HepG2 (cell line): ENCODE measurements around the gene DLG1. TPM values are rescaled to one million over a fixed set of nuclear protein-coding genes. Genes with fewer than 3 reads are reported as not detected.

Experiments
- ATAC-seq: fragments of 200-7000 bp; cut with Tn5 transposase; 3 replicates; pipeline ENCODE4 v1.9.1; 2020; ENCODE audit warnings: mild to moderate bottlenecking, moderate library complexity
- BruUV-seq: library from RNA; stranded (reverse); fragments of 400-500 nt; replicated peaks from 2 replicates; lab custom pipeline; 2021; lab: Mats Ljungman, UMichigan
- CTCF ChIA-PET: fragments of 300-600 bp; formaldehyde crosslinking; extraction: SDS; loops from one replicate; lab custom pipeline; 2021; ENCODE audit warnings: low total read pairs, inconsistent platforms, low intra/inter-chr PET ratio; lab: Yijun Ruan, JAX
- POLR2A ChIA-PET: fragments of 350-600 bp; sonication (Branson Sonifier 250); formaldehyde crosslinking; loops from one replicate; lab custom pipeline; 2020; ENCODE audit warnings: antibody characterized with exemption, inconsistent platforms; lab: Yijun Ruan, JAX
- DNase-seq: peaks from one replicate; pipeline ENCODE4 v3.0.0-alpha.2; 2015; ENCODE audit warnings: low spot score
- FAIRE-seq: peaks from 3 replicates; lab custom pipeline; 2011; peaks lifted over from hg19 to GRCh38; lab: Jason Lieb, UNC
- H2AFZ ChIP-seq: one replicate; pipeline ENCODE4 v1.6.1; 2011; ENCODE audit warnings: low read length, inconsistent platforms
- H3K27ac ChIP-seq: fragments of 300-600 bp; 3 replicates; pipeline ENCODE4 v1.8.0; 2011; ENCODE audit warnings: mixed run types, mild to moderate bottlenecking, mixed read lengths, low read length, inconsistent platforms; ENCODE audit not compliant: insufficient read depth; ENCODE audit errors: extremely low read length
- H3K27me3 ChIP-seq, 2 experiments: fragments of 200-600 bp in 1 of 2; 2 replicates in 1 of 2; 3 replicates in 1 of 2; pipeline versions ENCODE4 v1.6.0 to v1.8.0; 2011; ENCODE audit warnings: low read length in 2 of 2, mild to moderate bottlenecking in 2 of 2, moderate library complexity in 2 of 2, inconsistent platforms in 1 of 2; ENCODE audit not compliant: insufficient read depth in 2 of 2, control insufficient read depth in 1 of 2
- H3K36me3 ChIP-seq, 2 experiments: fragments of 200-600 bp in 1 of 2; replicated peaks in 1 of 2; 2 replicates in 1 of 2; 3 replicates in 1 of 2; pipeline versions ENCODE4 v1.5.1 to v1.8.0; 2011; ENCODE audit warnings: low read length in 2 of 2, inconsistent platforms in 1 of 2; ENCODE audit not compliant: insufficient read depth in 2 of 2, control insufficient read depth in 1 of 2
- H3K4me1 ChIP-seq: 2 replicates; pipeline ENCODE4 v1.5.1; 2012; ENCODE audit warnings: low read length, inconsistent platforms; ENCODE audit not compliant: insufficient read depth
- H3K4me2 ChIP-seq: 2 replicates; pipeline ENCODE4 v1.6.0; 2011; ENCODE audit warnings: low read depth, low read length, inconsistent platforms
- H3K4me3 ChIP-seq, 3 experiments: fragments of 200-600 bp in 1 of 3; sonication (generic), shearing (Covaris generic) in 1 of 3; replicated peaks in 1 of 3; 2 replicates each; pipeline ENCODE4 v1.5.1; 2011 to 2016; ENCODE audit warnings: low read length in 3 of 3, inconsistent platforms in 2 of 3, low read depth in 2 of 3, mild to moderate bottlenecking in 2 of 3, control low read depth in 1 of 3, mixed read lengths in 1 of 3; ENCODE audit not compliant: insufficient read depth in 1 of 3
- H3K79me2 ChIP-seq: one replicate; pipeline ENCODE4 v1.6.1; 2011; ENCODE audit warnings: low read length, inconsistent platforms; ENCODE audit not compliant: insufficient read depth
- H3K9ac ChIP-seq: 2 replicates; pipeline ENCODE4 v1.6.0; 2011; ENCODE audit warnings: mild to moderate bottlenecking, low read depth, low read length, inconsistent platforms; ENCODE audit not compliant: insufficient read depth
- H3K9me3 ChIP-seq: 2 replicates; pipeline ENCODE4 v1.5.1; 2012; ENCODE audit warnings: mild to moderate bottlenecking, low read length
- H4K20me1 ChIP-seq: 2 replicates; pipeline ENCODE4 v1.6.0; 2011; ENCODE audit warnings: inconsistent platforms, mild to moderate bottlenecking, low read length, moderate library complexity; ENCODE audit not compliant: insufficient read depth
- ARID2 ChIP-seq: sonication (generic); formaldehyde crosslinking; IDR thresholded peaks from 2 replicates; pipeline ENCODE4 v1.8.1; 2022; ENCODE audit warnings: mild to moderate bottlenecking, missing genetic modification reagents, borderline replicate concordance
- ARNT2 ChIP-seq: sonication (generic); formaldehyde crosslinking; IDR thresholded peaks from 2 replicates; pipeline ENCODE4 v1.8.0; 2022; ENCODE audit warnings: mild to moderate bottlenecking, low read depth, missing genetic modification reagents, moderate library complexity
- BORCS8-MEF2B ChIP-seq: sonication (generic); formaldehyde crosslinking; IDR thresholded peaks from 2 replicates; pipeline ENCODE4 v1.8.0; 2022; ENCODE audit warnings: mild to moderate bottlenecking, missing genetic modification reagents
- WGBS: methylation state at CpG from one replicate; pipeline ENCODE4 v1.1.6; 2017; ENCODE audit warnings: low lambda C conversion rate; 5-methylcytosine and 5-hydroxymethylcytosine counted together
- in situ Hi-C: cut with HindIII; loops from 2 replicates; pipeline ENCODE4 v1.10.0; 2017; ENCODE audit warnings: low pct_unique_long_range_greater_than_20kb; ENCODE audit not compliant: extremely low pct_ligation_motif_present
- intact Hi-C: fragments of 100-400 bp; cut with micrococcal nuclease; formaldehyde crosslinking; loops from one replicate; pipeline ENCODE4 v1.10.0; 2022; ENCODE audit not compliant: unreplicated experiment
- polyA plus RNA-seq, 8 experiments: library from polyadenylated mRNA; depleted of rRNA in 3 of 8; stranded (reverse) in 7 of 8; unstranded in 1 of 8; fragments of >200 nt; fragmentation: Illumina TruSeq in 4 of 8; extraction: Trizol in 4 of 8; gene quantifications; 2 replicates each; pipeline versions ENCODE4 v1.2.1 to v1.2.3, GENCODE V29; 2011 to 2016; ENCODE audit warnings: low read depth in 4 of 8, missing spikeins in 1 of 8, mixed read lengths in 1 of 8; ENCODE audit not compliant: insufficient read depth in 1 of 8
- total RNA-seq, 5 experiments: library from RNA; depleted of rRNA; stranded (reverse); fragments of >200 nt; fragmentation: Illumina TruSeq; extraction: Trizol; gene quantifications; 2 replicates each; pipeline ENCODE4 v1.2.3, GENCODE V29; 2016; ENCODE audit warnings: low read depth in 1 of 5
- TF ChIP-seq, protein P1 (sequence below): sonication (generic); formaldehyde crosslinking; IDR thresholded peaks from 2 replicates; pipeline ENCODE4 v1.8.1; 2022; ENCODE audit warnings: low read depth, mild to moderate bottlenecking, missing genetic modification reagents
- TF ChIP-seq, protein P2 (sequence below): sonication (generic); formaldehyde crosslinking; IDR thresholded peaks from 2 replicates; pipeline ENCODE4 v1.4.0; 2020; ENCODE audit warnings: missing genetic modification reagents
- TF ChIP-seq, protein P3 (sequence below): fragments of 450-650 bp; IDR thresholded peaks from 2 replicates; pipeline ENCODE4 v1.6.1; 2017; ENCODE audit warnings: mild to moderate bottlenecking
- TF ChIP-seq, protein P4 (sequence below): IDR thresholded peaks from 2 replicates; pipeline ENCODE4 v1.6.1; 2016; ENCODE audit warnings: low read depth, control low read depth

DLG1 gene
- total and polyA plus RNA-seq, 2 of the 13 experiments (the other 11 are each of a cell fraction or from before 2014, with no cell fraction given), result 30.5 to 104 TPM

DNA sequence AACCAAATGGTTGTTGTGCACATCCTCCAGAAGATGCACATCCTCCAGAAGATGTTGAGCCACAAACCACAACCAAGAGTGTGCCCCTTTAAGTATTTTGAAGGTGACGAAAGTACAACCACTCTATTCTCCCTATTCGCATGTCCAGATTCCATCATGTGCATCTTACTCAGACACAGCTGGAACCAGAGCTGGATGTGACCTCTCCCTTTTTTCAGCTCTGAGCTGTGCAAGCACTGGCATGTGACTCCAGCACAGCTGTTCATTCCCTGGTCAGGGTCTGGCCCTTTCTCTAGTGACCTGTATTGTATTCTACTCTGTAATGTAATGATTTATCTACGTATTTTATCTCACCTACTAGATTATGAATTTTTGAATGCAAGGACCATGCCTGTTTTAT, 29.3 kb upstream of the DLG1 start:
- Histone ChIP-seq H3K36me3 (no peaks in the 10 kb centered on the region), H3K27me3 (no peaks in the 10 kb centered on the region), H3K4me1 (no peaks in the 10 kb centered on the region), H3K27ac (no peak overlapping the region), H3K4me2 (no peak overlapping the region), H3K9me3 (no peaks in the 10 kb centered on the region), H3K9ac (no peak overlapping the region), H3K4me3 (no peak overlapping the region), H2AFZ (no peak overlapping the region), H3K79me2 (no peaks in the 10 kb centered on the region), H4K20me1 (no peaks in the 10 kb centered on the region)
- ATAC-seq (no peak), DNase-seq (no peak), FAIRE-seq (no peak)
- 52% methylated on average over 3 of the region's 3 CpGs for WGBS
- ChIA-PET POLR2A (no interaction called here), CTCF (no interaction called here)
- TF ChIP-seq ARID2 (CRISPR knock-in tag) (no peak), ARNT2 (CRISPR knock-in tag) (no peak), BORCS8-MEF2B (CRISPR knock-in tag) (no peak)
- TF ChIP-seq, protein P1, sequence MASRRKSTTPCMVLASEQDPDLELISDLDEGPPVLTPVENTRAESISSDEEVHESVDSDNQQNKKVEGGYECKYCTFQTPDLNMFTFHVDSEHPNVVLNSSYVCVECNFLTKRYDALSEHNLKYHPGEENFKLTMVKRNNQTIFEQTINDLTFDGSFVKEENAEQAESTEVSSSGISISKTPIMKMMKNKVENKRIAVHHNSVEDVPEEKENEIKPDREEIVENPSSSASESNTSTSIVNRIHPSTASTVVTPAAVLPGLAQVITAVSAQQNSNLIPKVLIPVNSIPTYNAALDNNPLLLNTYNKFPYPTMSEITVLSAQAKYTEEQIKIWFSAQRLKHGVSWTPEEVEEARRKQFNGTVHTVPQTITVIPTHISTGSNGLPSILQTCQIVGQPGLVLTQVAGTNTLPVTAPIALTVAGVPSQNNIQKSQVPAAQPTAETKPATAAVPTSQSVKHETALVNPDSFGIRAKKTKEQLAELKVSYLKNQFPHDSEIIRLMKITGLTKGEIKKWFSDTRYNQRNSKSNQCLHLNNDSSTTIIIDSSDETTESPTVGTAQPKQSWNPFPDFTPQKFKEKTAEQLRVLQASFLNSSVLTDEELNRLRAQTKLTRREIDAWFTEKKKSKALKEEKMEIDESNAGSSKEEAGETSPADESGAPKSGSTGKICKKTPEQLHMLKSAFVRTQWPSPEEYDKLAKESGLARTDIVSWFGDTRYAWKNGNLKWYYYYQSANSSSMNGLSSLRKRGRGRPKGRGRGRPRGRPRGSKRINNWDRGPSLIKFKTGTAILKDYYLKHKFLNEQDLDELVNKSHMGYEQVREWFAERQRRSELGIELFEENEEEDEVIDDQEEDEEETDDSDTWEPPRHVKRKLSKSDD, result no peak
- TF ChIP-seq, protein P2, sequence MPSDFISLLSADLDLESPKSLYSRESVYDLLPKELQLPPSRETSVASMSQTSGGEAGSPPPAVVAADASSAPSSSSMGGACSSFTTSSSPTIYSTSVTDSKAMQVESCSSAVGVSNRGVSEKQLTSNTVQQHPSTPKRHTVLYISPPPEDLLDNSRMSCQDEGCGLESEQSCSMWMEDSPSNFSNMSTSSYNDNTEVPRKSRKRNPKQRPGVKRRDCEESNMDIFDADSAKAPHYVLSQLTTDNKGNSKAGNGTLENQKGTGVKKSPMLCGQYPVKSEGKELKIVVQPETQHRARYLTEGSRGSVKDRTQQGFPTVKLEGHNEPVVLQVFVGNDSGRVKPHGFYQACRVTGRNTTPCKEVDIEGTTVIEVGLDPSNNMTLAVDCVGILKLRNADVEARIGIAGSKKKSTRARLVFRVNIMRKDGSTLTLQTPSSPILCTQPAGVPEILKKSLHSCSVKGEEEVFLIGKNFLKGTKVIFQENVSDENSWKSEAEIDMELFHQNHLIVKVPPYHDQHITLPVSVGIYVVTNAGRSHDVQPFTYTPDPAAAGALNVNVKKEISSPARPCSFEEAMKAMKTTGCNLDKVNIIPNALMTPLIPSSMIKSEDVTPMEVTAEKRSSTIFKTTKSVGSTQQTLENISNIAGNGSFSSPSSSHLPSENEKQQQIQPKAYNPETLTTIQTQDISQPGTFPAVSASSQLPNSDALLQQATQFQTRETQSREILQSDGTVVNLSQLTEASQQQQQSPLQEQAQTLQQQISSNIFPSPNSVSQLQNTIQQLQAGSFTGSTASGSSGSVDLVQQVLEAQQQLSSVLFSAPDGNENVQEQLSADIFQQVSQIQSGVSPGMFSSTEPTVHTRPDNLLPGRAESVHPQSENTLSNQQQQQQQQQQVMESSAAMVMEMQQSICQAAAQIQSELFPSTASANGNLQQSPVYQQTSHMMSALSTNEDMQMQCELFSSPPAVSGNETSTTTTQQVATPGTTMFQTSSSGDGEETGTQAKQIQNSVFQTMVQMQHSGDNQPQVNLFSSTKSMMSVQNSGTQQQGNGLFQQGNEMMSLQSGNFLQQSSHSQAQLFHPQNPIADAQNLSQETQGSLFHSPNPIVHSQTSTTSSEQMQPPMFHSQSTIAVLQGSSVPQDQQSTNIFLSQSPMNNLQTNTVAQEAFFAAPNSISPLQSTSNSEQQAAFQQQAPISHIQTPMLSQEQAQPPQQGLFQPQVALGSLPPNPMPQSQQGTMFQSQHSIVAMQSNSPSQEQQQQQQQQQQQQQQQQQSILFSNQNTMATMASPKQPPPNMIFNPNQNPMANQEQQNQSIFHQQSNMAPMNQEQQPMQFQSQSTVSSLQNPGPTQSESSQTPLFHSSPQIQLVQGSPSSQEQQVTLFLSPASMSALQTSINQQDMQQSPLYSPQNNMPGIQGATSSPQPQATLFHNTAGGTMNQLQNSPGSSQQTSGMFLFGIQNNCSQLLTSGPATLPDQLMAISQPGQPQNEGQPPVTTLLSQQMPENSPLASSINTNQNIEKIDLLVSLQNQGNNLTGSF (CRISPR knock-in tag), result no peak
- TF ChIP-seq, protein P3, sequence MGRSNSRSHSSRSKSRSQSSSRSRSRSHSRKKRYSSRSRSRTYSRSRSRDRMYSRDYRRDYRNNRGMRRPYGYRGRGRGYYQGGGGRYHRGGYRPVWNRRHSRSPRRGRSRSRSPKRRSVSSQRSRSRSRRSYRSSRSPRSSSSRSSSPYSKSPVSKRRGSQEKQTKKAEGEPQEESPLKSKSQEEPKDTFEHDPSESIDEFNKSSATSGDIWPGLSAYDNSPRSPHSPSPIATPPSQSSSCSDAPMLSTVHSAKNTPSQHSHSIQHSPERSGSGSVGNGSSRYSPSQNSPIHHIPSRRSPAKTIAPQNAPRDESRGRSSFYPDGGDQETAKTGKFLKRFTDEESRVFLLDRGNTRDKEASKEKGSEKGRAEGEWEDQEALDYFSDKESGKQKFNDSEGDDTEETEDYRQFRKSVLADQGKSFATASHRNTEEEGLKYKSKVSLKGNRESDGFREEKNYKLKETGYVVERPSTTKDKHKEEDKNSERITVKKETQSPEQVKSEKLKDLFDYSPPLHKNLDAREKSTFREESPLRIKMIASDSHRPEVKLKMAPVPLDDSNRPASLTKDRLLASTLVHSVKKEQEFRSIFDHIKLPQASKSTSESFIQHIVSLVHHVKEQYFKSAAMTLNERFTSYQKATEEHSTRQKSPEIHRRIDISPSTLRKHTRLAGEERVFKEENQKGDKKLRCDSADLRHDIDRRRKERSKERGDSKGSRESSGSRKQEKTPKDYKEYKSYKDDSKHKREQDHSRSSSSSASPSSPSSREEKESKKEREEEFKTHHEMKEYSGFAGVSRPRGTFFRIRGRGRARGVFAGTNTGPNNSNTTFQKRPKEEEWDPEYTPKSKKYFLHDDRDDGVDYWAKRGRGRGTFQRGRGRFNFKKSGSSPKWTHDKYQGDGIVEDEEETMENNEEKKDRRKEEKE, result no peak
- TF ChIP-seq, protein P4, sequence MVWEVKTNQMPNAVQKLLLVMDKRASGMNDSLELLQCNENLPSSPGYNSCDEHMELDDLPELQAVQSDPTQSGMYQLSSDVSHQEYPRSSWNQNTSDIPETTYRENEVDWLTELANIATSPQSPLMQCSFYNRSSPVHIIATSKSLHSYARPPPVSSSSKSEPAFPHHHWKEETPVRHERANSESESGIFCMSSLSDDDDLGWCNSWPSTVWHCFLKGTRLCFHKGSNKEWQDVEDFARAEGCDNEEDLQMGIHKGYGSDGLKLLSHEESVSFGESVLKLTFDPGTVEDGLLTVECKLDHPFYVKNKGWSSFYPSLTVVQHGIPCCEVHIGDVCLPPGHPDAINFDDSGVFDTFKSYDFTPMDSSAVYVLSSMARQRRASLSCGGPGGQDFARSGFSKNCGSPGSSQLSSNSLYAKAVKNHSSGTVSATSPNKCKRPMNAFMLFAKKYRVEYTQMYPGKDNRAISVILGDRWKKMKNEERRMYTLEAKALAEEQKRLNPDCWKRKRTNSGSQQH (CRISPR knock-in tag), result no peak
- in situ Hi-C loops (no loop called here), intact Hi-C loops (no loop called here)
- BruUV-seq, result no TSS peak
